Fibroblast of mammary gland (primary cell): ENCODE measurements around the gene ITGB1.

Source experiments
- DNase-seq: peaks from one replicate; pipeline ENCODE4 v3.0.0-alpha.2; 2010; ENCODE audit warnings: low read depth
- H3K4me3 ChIP-seq: 2 replicates; pipeline ENCODE4 v1.5.1; 2011; ENCODE audit warnings: low read depth, mild to moderate bottlenecking, low read length, moderate library complexity; ENCODE audit not compliant: control insufficient read depth
- CTCF ChIP-seq: conservative IDR thresholded peaks from 2 replicates; pipeline ENCODE4 v1.5.1; 2011; ENCODE audit warnings: low read depth, low read length, inconsistent platforms; ENCODE audit not compliant: control insufficient read depth, insufficient read depth

The ITGB1 gene

GRCh38 chr10:32950591-32951108 is 7.4 kb downstream of the ITGB1 start:
- no peak overlapping the region for H3K4me3 ChIP-seq
- no peak for TF ChIP-seq CTCF
- DNase-seq: no peak

DNA sequence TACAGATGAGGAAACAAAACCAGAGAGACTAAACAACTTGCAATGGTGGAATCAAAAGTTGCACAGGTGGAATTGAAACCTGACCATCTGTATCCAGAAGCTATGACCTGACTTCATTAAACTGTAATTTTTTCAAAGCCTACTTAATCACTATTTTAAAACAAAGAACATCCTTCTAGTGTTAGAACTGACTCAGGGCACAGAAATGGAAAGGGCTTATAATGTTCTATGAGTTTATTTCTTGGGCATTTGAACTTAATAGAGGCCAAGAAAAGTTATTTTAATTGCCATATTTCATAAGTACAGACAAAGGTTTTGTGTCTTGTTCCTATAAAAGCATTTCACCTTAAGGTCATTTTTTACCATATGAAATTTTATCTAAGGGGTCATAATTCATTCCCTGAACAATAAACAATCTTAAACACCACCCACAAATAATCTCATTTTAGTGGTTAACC is 8.8 kb downstream of the ITGB1 start:
- H3K4me3 ChIP-seq: no peak overlapping the region
- no peak for TF ChIP-seq CTCF
- no peak for DNase-seq

DNA sequence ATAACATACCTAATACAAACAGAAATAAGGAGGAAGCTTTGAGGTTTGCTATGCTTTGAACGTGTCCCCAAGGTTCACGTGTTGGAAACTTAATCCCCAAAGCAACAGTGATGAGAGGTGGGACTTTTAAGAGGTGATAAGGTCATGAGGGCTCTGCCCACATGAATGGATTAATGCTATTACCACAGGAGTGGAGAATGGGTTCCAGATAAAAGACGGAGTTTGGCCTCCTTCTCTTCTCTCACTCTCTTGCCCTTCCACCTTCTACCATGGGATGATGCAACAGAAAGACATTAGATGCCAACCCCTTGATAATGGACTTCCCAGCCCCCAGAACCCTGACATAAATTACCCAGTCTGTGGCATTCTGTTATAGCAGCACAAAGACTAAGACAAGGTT is 9.6 kb downstream of the ITGB1 start:
- H3K4me3 ChIP-seq: no peak overlapping the region
- TF ChIP-seq CTCF: no peak
- DNase-seq: no peak

DNA sequence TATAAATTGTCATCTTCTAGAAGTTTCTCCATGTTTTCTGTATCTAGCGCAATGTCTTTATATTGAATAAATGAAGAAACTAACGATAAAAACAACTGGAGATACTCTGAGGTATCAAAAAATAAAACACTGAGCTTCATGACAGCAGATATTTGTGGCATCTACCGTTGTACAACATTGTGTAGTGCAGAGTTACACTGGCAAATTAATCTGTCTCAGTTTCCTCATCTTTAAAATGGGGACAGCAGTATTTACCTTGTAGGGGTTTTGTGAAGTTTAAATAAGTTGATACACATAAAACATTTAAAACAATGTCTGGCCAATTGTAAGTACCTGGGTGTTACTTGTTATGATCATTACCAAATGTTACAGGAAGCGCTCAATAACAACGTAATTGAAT is 10.4 kb downstream of the ITGB1 start:
- H3K4me3 ChIP-seq: no peak overlapping the region
- no peak for TF ChIP-seq CTCF
- no peak for DNase-seq

- no peak overlapping the region for H3K4me3 ChIP-seq
- TF ChIP-seq CTCF: no peak
- DNase-seq: no peak
Observed at GRCh38 chr10:32946108-32946507, 11.9 kb downstream of the ITGB1 start.

DNA sequence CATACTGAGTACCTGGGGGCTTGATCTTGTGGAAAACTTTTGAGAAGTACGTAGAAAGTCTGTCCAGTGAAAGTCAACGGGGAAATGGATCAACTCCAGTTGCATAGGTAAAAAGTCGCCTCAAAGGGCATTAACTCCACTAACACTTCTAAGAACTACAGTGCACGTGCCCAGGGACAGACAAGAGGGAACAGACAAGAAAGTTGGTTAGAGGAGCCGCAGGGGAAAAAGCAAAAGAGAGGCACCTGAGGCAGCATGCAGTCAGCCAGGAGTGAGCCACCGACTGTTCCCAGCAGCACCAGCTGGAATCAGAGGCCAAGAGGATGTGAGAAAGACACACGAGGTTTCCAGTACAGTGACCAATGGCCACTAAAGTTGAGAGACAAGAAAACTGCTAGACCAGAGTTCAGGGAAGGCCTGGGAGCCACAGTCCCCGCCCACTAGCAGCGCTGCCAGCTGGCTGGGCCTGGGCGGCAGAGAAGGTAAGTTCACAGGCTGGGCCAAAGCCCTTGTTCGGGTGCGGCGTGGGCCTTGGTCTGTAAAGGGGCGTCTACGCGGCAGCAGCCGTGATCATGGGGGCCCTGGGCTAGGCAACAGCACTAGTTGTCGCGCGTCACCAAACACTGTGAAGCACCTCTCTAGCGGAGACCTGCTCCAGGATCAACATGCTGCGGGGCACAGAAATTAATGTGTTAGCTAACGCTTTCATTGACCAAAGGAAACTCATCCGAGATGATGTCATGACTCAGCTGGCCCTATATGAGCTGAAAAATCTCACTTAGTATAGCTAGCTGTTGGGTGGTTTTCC is 14.0 kb downstream of the ITGB1 start:
- no peak for DNase-seq
- no peak for TF ChIP-seq CTCF
- no peak overlapping the region for H3K4me3 ChIP-seq
